Measurements from ENCODE around the gene TMOD4.

TMOD4 gene

DNA sequence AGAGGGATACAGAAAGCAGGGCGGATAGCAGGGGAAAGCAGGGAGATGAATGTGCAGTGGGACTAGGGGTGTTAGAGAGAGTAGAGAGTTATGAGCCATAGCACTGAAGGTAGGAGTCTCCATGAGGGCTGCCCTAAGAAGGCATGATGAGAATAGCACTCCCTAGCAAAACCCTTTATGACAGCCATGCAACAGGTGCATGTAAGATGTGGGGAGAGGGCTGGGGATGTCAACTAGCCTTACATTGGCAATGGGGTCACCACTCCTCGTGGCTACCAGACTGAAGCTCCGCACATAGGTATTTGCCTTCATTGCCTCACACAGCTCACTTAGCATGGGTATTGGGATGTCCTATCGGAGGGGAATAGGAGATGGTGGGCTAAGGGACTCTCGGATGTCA lies 4.6 kb downstream of the TMOD4 start:
- H3K4me3 ChIP-seq (ENCODE audit: low read depth, low read length): no peak overlapping the region
- TF ChIP-seq, protein P1, sequence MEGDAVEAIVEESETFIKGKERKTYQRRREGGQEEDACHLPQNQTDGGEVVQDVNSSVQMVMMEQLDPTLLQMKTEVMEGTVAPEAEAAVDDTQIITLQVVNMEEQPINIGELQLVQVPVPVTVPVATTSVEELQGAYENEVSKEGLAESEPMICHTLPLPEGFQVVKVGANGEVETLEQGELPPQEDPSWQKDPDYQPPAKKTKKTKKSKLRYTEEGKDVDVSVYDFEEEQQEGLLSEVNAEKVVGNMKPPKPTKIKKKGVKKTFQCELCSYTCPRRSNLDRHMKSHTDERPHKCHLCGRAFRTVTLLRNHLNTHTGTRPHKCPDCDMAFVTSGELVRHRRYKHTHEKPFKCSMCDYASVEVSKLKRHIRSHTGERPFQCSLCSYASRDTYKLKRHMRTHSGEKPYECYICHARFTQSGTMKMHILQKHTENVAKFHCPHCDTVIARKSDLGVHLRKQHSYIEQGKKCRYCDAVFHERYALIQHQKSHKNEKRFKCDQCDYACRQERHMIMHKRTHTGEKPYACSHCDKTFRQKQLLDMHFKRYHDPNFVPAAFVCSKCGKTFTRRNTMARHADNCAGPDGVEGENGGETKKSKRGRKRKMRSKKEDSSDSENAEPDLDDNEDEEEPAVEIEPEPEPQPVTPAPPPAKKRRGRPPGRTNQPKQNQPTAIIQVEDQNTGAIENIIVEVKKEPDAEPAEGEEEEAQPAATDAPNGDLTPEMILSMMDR (IDR thresholded peaks at IDR 0.05; ENCODE audit: low read depth, low read length): no peak

DNA sequence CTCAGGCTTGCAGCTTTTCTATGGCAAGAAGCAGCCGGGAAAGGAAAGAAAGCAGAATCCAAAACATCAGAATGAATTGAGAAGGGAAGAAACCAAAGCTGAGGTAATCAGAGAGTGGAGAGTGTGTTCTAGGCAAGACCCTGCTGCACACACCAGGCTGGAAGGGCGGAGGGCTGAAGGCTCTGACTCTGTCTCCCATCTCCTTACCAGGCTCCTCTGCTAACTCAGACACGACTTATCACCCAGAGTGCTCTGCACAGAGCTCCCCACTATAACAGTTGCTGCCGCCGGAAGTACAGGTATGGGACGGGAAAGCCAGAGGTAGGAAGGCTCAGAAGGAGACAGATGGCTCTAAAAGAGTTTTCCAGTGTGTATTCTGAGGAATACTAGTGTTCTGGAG lies 8.7 kb downstream of the TMOD4 start:
- TF ChIP-seq, protein P1 (IDR thresholded peaks at IDR 0.05; ENCODE audit: low read depth, low read length): no peak
- H3K4me3 ChIP-seq (ENCODE audit: low read depth, low read length): peak overlapping the region; percentile 99

- peak overlapping the region; percentile 99 for H3K4me3 ChIP-seq (ENCODE audit: low read depth, low read length)
- TF ChIP-seq, protein P1 (IDR thresholded peaks at IDR 0.05; ENCODE audit: low read depth, low read length): no peak
Observed at GRCh38 chr1:151166505-151166956, 9.2 kb downstream of the TMOD4 start.

- TF ChIP-seq, protein P1 (IDR thresholded peaks at IDR 0.05; ENCODE audit: low read depth, low read length): no peak
- H3K4me3 ChIP-seq (ENCODE audit: low read depth, low read length): peak within 1 kb of the TSS; percentile 99
Observed at GRCh38 chr1:151165738-151166504, 9.9 kb downstream of the TMOD4 start, which contains the start of the genes LYSMD1 and SCNM1. Gene LYSMD1 (minus strand): TSS chr1:151165902. CDS start chr1:151165258, 644 bp downstream. Gene SCNM1 (plus strand): TSS chr1:151166144. CDS start chr1:151166153, 9 bp downstream.

- TF ChIP-seq, protein P1 (IDR thresholded peaks at IDR 0.05; ENCODE audit: low read depth, low read length): no peak
- peak overlapping the region; percentile 99 for H3K4me3 ChIP-seq (ENCODE audit: low read depth, low read length)
Observed at GRCh38 chr1:151165281-151165737, 10.5 kb downstream of the TMOD4 start.

- TF ChIP-seq, protein P1 (IDR thresholded peaks at IDR 0.05; ENCODE audit: low read depth, low read length): no peak
- peak overlapping the region; percentile 99 for H3K4me3 ChIP-seq (ENCODE audit: low read depth, low read length)
Observed at GRCh38 chr1:151164732-151165280, 11.0 kb downstream of the TMOD4 start.

DNA sequence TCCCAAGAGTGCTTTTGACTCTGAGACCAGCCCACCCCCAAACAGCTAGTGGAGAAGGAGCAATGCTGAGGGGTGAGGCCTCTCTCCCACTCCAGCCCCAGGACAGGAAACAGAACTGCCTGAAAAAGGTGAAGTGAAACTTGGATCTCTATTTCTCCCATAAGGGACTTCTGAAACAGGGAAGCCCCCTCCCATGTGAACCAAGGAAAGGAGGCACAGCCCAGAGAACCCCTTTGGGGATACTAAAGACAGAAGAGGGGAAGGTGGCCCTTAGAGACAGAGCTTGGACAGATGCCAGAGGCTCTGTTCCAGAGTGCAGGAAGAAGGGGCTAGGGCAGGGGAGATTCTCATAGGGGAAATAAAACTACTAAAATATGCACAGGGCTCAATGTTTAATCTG lies 16.4 kb downstream of the TMOD4 start:
- TF ChIP-seq, protein P1 (IDR thresholded peaks at IDR 0.05; ENCODE audit: low read depth, low read length): no peak
- H3K4me3 ChIP-seq (ENCODE audit: low read depth, low read length): no peak overlapping the region

Measured in WI38 (cell line).